ENCODE data around the gene AOPEP.

DNA sequence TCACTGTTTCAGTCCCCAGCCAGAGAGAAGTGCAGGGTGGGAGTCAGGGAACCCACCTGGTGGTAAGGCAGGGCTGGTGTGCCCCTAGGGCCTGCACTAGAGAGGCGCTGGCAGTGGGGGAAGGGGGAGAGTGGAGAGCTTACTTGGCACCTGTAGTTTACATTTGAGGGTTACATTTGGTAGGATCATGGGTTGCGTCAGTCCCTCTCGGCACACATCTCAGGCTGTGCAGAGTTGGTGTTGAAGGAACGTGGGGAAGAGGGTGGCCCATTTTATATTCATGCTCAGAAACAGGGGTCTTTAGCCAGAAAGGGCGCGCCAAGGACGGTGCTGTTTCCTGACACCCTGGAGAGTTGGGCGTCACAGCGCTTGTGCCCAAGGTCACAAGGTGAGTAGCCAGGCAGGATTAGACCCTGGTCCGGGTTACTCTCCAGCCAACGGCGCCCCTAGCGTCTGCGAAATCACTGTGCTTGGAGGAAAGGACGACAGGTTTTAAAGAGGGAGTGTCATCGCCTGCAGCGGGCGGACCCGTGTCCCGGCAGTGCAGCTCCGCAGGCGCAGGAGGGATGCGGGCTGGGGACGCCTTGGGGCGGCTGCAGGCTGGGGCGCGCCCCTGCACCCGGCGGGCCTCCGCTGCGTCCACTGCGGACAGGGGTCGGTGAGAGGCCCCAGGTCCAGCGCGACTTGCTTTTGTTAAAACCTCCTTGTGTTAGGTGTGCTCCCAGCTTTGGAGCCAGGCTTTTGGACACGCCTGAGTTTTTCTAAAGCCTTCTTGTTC is 318.4 kb downstream of the AOPEP start:
- TF ChIP-seq, protein P1, sequence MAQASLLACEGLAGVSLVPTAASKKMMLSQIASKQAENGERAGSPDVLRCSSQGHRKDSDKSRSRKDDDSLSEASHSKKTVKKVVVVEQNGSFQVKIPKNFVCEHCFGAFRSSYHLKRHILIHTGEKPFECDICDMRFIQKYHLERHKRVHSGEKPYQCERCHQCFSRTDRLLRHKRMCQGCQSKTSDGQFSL (CRISPR knock-in tag; IDR thresholded peaks at IDR 0.05) = no peak
- TF ChIP-seq, protein P1 (tag; IDR thresholded peaks at IDR 0.05) = no peak
- TF ChIP-seq EP300 (IDR thresholded peaks at IDR 0.05; ENCODE audit: low read length) (no peak), RB1 (IDR thresholded peaks at IDR 0.05; ENCODE audit: low read depth) (no peak), KHSRP (IDR thresholded peaks at IDR 0.05) (no peak), RFX1 (IDR thresholded peaks at IDR 0.05) (no peak), RAD51 (IDR thresholded peaks at IDR 0.05; ENCODE audit: borderline replicate concordance, low read depth) (no peak)
- TF ChIP-seq, protein P2, sequence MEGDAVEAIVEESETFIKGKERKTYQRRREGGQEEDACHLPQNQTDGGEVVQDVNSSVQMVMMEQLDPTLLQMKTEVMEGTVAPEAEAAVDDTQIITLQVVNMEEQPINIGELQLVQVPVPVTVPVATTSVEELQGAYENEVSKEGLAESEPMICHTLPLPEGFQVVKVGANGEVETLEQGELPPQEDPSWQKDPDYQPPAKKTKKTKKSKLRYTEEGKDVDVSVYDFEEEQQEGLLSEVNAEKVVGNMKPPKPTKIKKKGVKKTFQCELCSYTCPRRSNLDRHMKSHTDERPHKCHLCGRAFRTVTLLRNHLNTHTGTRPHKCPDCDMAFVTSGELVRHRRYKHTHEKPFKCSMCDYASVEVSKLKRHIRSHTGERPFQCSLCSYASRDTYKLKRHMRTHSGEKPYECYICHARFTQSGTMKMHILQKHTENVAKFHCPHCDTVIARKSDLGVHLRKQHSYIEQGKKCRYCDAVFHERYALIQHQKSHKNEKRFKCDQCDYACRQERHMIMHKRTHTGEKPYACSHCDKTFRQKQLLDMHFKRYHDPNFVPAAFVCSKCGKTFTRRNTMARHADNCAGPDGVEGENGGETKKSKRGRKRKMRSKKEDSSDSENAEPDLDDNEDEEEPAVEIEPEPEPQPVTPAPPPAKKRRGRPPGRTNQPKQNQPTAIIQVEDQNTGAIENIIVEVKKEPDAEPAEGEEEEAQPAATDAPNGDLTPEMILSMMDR (IDR thresholded peaks at IDR 0.05 in 2 of 3, conservative IDR thresholded peaks at IDR 0.05 in 1 of 3; ENCODE audit: insufficient read depth in 2 of 3, low read depth in 1 of 3, low read length in 3 of 3) = peak; percentile 21 to 33 (median 23); a peak in 2 of 6 replicates
- TF ChIP-seq, protein P3, sequence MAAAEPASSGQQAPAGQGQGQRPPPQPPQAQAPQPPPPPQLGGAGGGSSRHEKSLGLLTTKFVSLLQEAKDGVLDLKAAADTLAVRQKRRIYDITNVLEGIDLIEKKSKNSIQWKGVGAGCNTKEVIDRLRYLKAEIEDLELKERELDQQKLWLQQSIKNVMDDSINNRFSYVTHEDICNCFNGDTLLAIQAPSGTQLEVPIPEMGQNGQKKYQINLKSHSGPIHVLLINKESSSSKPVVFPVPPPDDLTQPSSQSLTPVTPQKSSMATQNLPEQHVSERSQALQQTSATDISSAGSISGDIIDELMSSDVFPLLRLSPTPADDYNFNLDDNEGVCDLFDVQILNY (CRISPR knock-in tag; IDR thresholded peaks at IDR 0.05) = no peak
- TF ChIP-seq, protein P4, sequence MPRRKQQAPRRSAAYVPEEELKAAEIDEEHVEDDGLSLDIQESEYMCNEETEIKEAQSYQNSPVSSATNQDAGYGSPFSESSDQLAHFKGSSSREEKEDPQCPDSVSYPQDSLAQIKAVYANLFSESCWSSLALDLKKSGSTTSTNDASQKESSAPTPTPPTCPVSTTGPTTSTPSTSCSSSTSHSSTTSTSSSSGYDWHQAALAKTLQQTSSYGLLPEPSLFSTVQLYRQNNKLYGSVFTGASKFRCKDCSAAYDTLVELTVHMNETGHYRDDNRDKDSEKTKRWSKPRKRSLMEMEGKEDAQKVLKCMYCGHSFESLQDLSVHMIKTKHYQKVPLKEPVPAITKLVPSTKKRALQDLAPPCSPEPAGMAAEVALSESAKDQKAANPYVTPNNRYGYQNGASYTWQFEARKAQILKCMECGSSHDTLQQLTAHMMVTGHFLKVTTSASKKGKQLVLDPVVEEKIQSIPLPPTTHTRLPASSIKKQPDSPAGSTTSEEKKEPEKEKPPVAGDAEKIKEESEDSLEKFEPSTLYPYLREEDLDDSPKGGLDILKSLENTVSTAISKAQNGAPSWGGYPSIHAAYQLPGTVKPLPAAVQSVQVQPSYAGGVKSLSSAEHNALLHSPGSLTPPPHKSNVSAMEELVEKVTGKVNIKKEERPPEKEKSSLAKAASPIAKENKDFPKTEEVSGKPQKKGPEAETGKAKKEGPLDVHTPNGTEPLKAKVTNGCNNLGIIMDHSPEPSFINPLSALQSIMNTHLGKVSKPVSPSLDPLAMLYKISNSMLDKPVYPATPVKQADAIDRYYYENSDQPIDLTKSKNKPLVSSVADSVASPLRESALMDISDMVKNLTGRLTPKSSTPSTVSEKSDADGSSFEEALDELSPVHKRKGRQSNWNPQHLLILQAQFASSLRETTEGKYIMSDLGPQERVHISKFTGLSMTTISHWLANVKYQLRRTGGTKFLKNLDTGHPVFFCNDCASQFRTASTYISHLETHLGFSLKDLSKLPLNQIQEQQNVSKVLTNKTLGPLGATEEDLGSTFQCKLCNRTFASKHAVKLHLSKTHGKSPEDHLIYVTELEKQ (CRISPR knock-in tag; IDR thresholded peaks at IDR 0.05) = no peak

All from K562 (cell line).